C4-2B (cell line): ENCODE data around the gene PTPRT.

Experiments used
- H3K27ac ChIP-seq: fragments of 450-650 bp; 2 replicates; pipeline ENCODE4 v1.5.1; 2017
- ZFX ChIP-seq: fragments of 450-650 bp; IDR thresholded peaks from 2 replicates; pipeline ENCODE4 v1.6.1; 2017
- TF ChIP-seq, protein P1 (sequence below): fragments of 450-650 bp; conservative IDR thresholded peaks from 2 replicates; pipeline ENCODE4 v1.5.1; 2017; ENCODE audit warnings: mild to moderate bottlenecking

PTPRT gene

DNA sequence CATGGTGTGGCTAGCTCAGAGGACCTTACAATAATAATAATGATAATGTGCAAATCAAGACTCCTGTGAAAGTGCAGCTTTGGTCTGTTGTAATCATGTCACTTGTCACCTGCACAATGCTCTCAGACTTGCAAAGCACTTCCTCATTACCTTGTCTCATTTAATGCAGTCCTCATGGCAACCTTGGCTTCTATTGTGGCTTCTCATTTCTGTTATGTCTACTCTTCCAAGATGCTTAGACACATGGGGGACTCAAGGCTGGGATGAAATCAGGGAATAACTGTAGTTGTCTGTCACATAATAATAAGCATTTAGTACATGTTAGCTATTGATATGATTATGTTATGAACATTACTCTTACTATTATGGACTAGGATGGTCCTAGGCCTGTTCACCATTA, 484.2 kb downstream of the PTPRT start:
- H3K27ac ChIP-seq: no peak overlapping the region

DNA sequence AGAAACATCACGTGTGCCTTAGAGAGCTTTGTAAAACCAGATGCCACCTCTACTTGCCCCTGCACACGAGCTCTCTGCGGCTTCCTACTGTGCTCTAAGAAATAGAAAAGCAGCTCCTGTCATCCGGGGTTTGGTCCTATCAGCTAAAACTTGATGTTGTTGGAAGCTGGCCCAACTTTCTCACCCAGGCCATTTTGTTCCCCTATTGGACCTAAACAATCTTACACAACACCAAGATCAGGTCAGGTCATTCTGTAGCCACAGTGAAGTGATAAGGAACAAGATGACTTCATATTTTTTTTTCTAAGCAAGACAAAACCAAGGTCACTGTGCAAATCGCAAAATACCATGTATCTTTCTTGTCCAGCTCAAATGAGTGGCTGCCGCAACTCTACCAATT, 486.0 kb downstream of the PTPRT start:
- TF ChIP-seq ZFX: no peak
- TF ChIP-seq, protein P1, sequence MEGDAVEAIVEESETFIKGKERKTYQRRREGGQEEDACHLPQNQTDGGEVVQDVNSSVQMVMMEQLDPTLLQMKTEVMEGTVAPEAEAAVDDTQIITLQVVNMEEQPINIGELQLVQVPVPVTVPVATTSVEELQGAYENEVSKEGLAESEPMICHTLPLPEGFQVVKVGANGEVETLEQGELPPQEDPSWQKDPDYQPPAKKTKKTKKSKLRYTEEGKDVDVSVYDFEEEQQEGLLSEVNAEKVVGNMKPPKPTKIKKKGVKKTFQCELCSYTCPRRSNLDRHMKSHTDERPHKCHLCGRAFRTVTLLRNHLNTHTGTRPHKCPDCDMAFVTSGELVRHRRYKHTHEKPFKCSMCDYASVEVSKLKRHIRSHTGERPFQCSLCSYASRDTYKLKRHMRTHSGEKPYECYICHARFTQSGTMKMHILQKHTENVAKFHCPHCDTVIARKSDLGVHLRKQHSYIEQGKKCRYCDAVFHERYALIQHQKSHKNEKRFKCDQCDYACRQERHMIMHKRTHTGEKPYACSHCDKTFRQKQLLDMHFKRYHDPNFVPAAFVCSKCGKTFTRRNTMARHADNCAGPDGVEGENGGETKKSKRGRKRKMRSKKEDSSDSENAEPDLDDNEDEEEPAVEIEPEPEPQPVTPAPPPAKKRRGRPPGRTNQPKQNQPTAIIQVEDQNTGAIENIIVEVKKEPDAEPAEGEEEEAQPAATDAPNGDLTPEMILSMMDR: no peak
- H3K27ac ChIP-seq: no peak overlapping the region

More for the DNA sequence above, 484.2 kb downstream of the PTPRT start:
- no peak for TF ChIP-seq ZFX
- TF ChIP-seq, protein P1: no peak

DNA sequence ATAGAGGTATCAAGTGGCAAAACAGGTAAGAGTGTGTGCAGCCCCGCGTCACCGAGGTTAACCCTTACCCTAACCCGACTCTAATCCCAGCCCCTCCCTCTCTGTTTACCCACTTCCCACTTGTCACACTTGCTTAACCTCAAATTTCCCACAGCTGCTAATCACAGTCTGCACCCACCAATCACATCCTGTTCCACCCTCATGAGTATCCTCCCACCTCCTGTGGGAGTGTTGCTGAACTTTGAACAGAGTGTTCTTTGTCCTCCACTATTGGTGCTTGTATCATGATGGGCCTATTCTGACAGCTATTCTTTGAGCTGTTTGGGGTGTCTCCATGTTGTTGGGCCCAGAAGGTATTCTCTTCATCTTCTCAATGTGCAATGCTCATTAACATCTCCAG, 487.8 kb downstream of the PTPRT start:
- no peak overlapping the region for H3K27ac ChIP-seq
- TF ChIP-seq, protein P1: no peak
- TF ChIP-seq ZFX: no peak

DNA sequence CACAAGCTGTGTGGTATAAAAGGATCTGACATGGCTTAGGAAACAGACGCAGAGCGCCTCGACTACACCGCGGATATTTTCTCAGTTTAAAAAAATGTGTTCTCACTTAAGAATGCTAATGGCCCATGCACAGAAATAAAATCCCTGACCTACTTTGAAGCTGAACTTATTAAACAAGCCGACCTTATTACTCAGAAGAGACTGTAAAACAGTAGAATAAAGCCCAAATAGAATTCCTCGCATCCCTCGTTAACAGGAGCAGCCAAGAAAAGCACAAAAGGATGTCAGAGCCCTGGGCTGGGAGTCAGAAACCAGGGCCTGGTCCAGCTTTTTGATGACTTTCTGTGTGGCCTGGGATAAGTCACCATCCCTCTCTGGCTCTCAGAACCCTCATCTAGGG, 489.3 kb downstream of the PTPRT start:
- TF ChIP-seq, protein P1: no peak
- no peak for TF ChIP-seq ZFX
- no peak overlapping the region for H3K27ac ChIP-seq

DNA sequence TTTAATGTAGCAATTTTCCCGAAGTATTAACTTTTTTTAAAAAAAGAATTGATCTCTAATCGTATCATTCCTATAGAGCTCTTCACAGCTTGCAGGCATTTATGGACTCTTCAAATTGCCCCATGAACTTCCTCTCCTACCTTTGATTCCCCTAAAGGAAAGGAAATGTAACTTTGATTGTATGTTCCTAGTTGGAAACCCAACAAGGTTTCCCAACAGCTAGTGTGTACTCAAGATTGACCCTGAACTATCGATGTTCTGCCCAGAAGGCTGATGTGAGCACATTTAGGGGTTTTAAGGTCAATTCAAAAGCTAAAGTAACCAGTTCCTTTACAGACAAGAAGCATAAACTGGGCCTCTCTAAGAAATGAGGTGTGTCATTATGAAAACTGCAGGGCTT, 491.7 kb downstream of the PTPRT start:
- TF ChIP-seq, protein P1: no peak
- no peak for TF ChIP-seq ZFX
- H3K27ac ChIP-seq: no peak overlapping the region

DNA sequence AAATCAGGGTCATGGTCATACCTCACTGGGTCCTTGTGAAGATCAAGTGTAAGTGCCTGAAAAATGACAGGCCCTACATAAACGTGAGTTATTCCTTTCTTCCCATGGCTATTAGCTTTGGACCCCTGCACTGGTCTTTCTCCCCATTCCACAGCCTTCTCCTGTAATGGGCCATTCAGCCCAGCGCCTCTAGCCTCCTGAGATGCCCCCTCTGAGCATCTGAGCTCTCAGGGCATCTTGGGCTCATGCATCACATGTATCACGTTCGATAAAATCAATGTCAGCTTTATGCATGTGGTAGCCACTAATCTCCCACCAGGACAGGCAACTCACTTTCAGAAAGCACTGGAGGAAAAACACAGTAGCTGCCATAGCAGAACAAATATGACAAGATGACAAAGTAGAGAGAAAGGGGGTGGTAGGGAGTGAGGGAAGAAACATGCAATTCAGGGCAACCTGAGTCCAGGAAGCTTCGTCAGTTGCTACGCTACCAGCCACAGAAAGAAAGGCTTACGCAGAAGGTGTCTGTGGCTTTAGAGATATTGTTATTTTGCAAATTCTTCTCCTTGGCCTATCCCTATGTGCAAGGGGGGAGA, 498.8 kb downstream of the PTPRT start:
- TF ChIP-seq, protein P1: no peak
- TF ChIP-seq ZFX: no peak
- no peak overlapping the region for H3K27ac ChIP-seq

DNA sequence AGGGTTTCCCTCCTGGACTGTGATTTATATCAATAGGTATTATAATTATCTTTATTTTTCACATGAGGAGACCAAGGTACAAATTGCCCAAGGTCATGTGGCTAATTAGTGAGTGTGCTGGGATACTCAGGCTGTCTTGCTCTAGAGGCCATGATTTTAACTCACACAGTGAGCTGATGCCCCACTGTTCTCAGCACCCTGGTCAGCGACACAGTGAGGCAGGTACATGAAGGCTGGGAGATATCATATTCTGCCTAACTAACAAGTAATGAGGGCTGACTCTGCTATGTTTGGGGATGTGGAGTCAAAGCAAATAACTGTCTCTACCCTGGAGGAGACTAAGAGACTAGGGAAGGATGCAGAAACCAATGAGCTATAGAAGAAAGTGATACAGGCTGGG, 501.1 kb downstream of the PTPRT start:
- no peak overlapping the region for H3K27ac ChIP-seq

More for the DNA sequence above, 501.1 kb downstream of the PTPRT start:
- TF ChIP-seq, protein P1: no peak
- TF ChIP-seq ZFX: no peak
